Endothelial cell of umbilical vein (primary cell): ENCODE data around the gene SLC17A9. TPM values are rescaled to one million over a fixed set of nuclear protein-coding genes. Genes with fewer than 3 reads are reported as not detected.

ENCODE experiments used
- BruUV-seq: library from RNA; stranded (reverse); fragments of 400-500 nt; replicated peaks from 2 replicates; lab custom pipeline; 2021; lab: Mats Ljungman, UMichigan
- CTCF ChIA-PET: fragments of 300-600, 350-600 bp; sonication (Branson Sonifier 250); formaldehyde crosslinking; loops from one replicate; lab custom pipeline; 2021; ENCODE audit warnings: antibody characterized with exemption, inconsistent platforms; lab: Charles Lee
- POLR2A ChIA-PET: fragments of 300-600, 350-600 bp; sonication (Branson Sonifier 250); formaldehyde crosslinking; loops from one replicate; lab custom pipeline; 2021; ENCODE audit warnings: antibody characterized with exemption, inconsistent platforms; lab: Charles Lee
- DNase-seq: peaks from one replicate; pipeline ENCODE4 v3.0.0-alpha.2; 2011; ENCODE audit warnings: low read depth, low spot score
- FAIRE-seq: peaks from 2 replicates; lab custom pipeline; 2011; peaks lifted over from hg19 to GRCh38; lab: Jason Lieb, UNC
- H2AFZ ChIP-seq: 2 replicates; pipeline ENCODE4 v1.6.0; 2012; ENCODE audit warnings: low read depth, low read length, control low read depth, inconsistent platforms
- H3K27ac ChIP-seq: 2 replicates; pipeline ENCODE4 v1.5.1; 2011; ENCODE audit warnings: low read depth, mild to moderate bottlenecking, control low read depth, low read length, moderate library complexity; ENCODE audit not compliant: insufficient read depth
- H3K27me3 ChIP-seq, 2 experiments: 2 replicates each; pipeline versions ENCODE4 v1.6.0 to v1.6.1; 2011; ENCODE audit warnings: low read length in 2 of 2, mixed read lengths in 1 of 2; ENCODE audit not compliant: control insufficient read depth in 2 of 2, insufficient read depth in 2 of 2
- H3K36me3 ChIP-seq, 2 experiments: 2 replicates in 1 of 2; 3 replicates in 1 of 2; pipeline ENCODE4 v1.5.1; 2011; ENCODE audit warnings: low read length in 2 of 2, mild to moderate bottlenecking in 1 of 2, moderate library complexity in 1 of 2; ENCODE audit not compliant: control insufficient read depth in 2 of 2, insufficient read depth in 2 of 2; ENCODE audit errors: extremely low read depth in 1 of 2
- H3K4me1 ChIP-seq: 3 replicates; pipeline ENCODE4 v1.5.1; 2011; ENCODE audit warnings: mild to moderate bottlenecking, low read length; ENCODE audit not compliant: control insufficient read depth, insufficient read depth; ENCODE audit errors: extremely low read depth
- H3K4me2 ChIP-seq: 2 replicates; pipeline ENCODE4 v1.6.1; 2011; ENCODE audit warnings: low read length, control low read depth, mixed read lengths; ENCODE audit not compliant: insufficient read depth
- H3K4me3 ChIP-seq, 3 experiments: fragments of 200-600 bp in 1 of 3; sonication (generic), shearing (Covaris generic) in 1 of 3; replicated peaks in 1 of 3; 2 replicates each; pipeline ENCODE4 v1.5.1; 2011 to 2016; ENCODE audit warnings: control low read depth in 3 of 3, low read length in 3 of 3, mild to moderate bottlenecking in 2 of 3, inconsistent platforms in 1 of 3, low read depth in 1 of 3, moderate library complexity in 1 of 3; ENCODE audit not compliant: insufficient read depth in 1 of 3
- H3K79me2 ChIP-seq: 2 replicates; pipeline ENCODE4 v1.6.0; 2012; ENCODE audit warnings: low read length, inconsistent platforms; ENCODE audit not compliant: control insufficient read depth, insufficient read depth
- H3K9ac ChIP-seq: replicated peaks from 2 replicates; pipeline ENCODE3; 2011; ENCODE audit warnings: low read length, control low read depth; ENCODE audit not compliant: insufficient read depth; ENCODE audit errors: extremely low read depth
- H3K9me1 ChIP-seq: replicated peaks from 3 replicates; pipeline ENCODE4 v1.6.0; 2011; ENCODE audit warnings: mild to moderate bottlenecking, low read length; ENCODE audit not compliant: control insufficient read depth, insufficient read depth; ENCODE audit errors: extremely low read depth
- H3K9me3 ChIP-seq: replicated peaks from 2 replicates; pipeline ENCODE4 v1.5.1; 2012; ENCODE audit warnings: low read length, inconsistent platforms; ENCODE audit not compliant: control insufficient read depth, insufficient read depth
- H4K20me1 ChIP-seq: replicated peaks from 2 replicates; pipeline ENCODE3; 2011; ENCODE audit warnings: mild to moderate bottlenecking, low read length; ENCODE audit not compliant: control insufficient read depth, insufficient read depth; ENCODE audit errors: extremely low read depth
- EZH2 ChIP-seq: IDR thresholded peaks from 2 replicates; pipeline ENCODE4 v1.6.1; 2012; ENCODE audit warnings: borderline replicate concordance, low read depth, mild to moderate bottlenecking, moderate library complexity, low read length, inconsistent platforms; ENCODE audit not compliant: severe bottlenecking
- FOS ChIP-seq: IDR thresholded peaks from 2 replicates; pipeline ENCODE4 v1.6.1; 2011; ENCODE audit warnings: mild to moderate bottlenecking, low read length, moderate library complexity, borderline replicate concordance; ENCODE audit not compliant: insufficient read depth
- GATA2 ChIP-seq: IDR thresholded peaks from 2 replicates; pipeline ENCODE4 v1.7.0; 2011; ENCODE audit warnings: low read depth, mild to moderate bottlenecking, moderate library complexity, mixed read lengths, low read length; ENCODE audit not compliant: insufficient read length, insufficient read depth
- JUN ChIP-seq: IDR thresholded peaks from 2 replicates; pipeline ENCODE4 v1.6.1; 2011; ENCODE audit warnings: borderline replicate concordance, low read depth; ENCODE audit not compliant: insufficient read length, insufficient read depth
- MYC ChIP-seq: IDR thresholded peaks from one replicate; pipeline ENCODE4 v1.6.1; 2011; ENCODE audit warnings: mild to moderate bottlenecking, low read depth, low read length
- POLR2A ChIP-seq: IDR thresholded peaks from 2 replicates; pipeline ENCODE4 v1.6.1; 2012; ENCODE audit warnings: low read depth, mild to moderate bottlenecking, control low read depth, low read length
- POLR2AphosphoS5 ChIP-seq: IDR thresholded peaks from 2 replicates; pipeline ENCODE4 v1.6.1; 2012; ENCODE audit warnings: low read depth, mild to moderate bottlenecking, control low read depth, low read length, moderate library complexity; ENCODE audit not compliant: insufficient read depth
- dilution Hi-C: fragments of 300-500 bp; cut with MboI; formaldehyde crosslinking; loops from one replicate; pipeline ENCODE4 v1.15.0; 2019; ENCODE audit warnings: low sequenced_read_pairs; ENCODE audit not compliant: extremely low pct_ligation_motif_present
- intact Hi-C: fragments of 100-400 bp; cut with micrococcal nuclease; formaldehyde crosslinking; loops from one replicate; pipeline ENCODE4 v1.10.0; 2022
- polyA plus RNA-seq, 4 experiments: library from polyadenylated mRNA; depleted of rRNA in 3 of 4; stranded (reverse) in 3 of 4; unstranded in 1 of 4; fragments of >200 nt; gene quantifications; 2 replicates each; pipeline versions ENCODE4 v1.2.1 to v1.2.3, GENCODE V29; 2011 to 2012; ENCODE audit warnings: missing spikeins in 1 of 4
- total RNA-seq: library from RNA; stranded (reverse); gene quantifications from 2 replicates; pipeline ENCODE4 v1.2.3, GENCODE V29; 2021
- TF ChIP-seq, protein P1 (sequence below), 2 donors: IDR thresholded peaks; 1 replicate in 1 of 2; 2 replicates in 1 of 2; pipeline ENCODE4 v1.5.1; 2011; ENCODE audit warnings: low read length in 2 of 2, mild to moderate bottlenecking in 2 of 2, moderate library complexity in 2 of 2, control low read depth in 1 of 2, inconsistent platforms in 1 of 2, low read depth in 1 of 2; ENCODE audit not compliant: insufficient read depth in 1 of 2; ENCODE audit errors: extremely low read depth in 1 of 2
- TF ChIP-seq, protein P2 (sequence below): IDR thresholded peaks from 2 replicates; pipeline ENCODE4 v1.6.1; 2011; ENCODE audit not compliant: insufficient read depth, insufficient read length

Gene SLC17A9
- total and polyA plus RNA-seq, 2 donors (not counting 3 experiments of a cell fraction or from before 2014, with no cell fraction given) = 38.2 to 44.5 TPM

DNA sequence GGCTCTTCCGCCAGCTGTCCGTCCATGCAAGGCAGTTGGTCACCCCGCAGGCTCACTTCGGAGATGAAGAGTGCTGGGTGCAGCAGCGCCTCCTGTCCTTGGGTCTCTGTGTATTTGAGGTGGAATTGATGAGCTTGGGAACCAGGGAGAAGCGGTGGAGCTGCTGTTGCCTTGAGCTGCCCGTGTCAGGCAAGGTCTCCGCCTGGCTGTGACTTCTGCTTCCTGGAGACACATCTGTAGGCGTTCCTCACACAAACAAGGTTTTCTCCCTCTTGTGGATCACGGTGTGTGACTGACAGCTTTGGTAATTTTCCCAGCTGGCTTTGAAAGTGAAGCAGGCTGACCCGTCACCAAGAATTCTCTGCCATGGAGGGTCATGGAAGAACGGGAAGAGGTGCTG lies 2.5 kb upstream of the SLC17A9 start:
- FAIRE-seq (no peak), DNase-seq (no peak)
- CTCF ChIA-PET = interaction anchor here (1.0 kb wide), 2 partner anchors 16 to 49 kb away, joined by 3 read pairs; no protein-coding TSS in a partner anchor
- no peak overlapping the region for H3K9ac ChIP-seq
- H3K9me3 ChIP-seq = no peaks in the 10 kb centered on the region
- dilution Hi-C loops = no loop called here
- peaks cover 20% of the 10 kb centered on the region for H3K4me1 ChIP-seq
- no peak overlapping the region for H3K27ac ChIP-seq
- no TSS peak for BruUV-seq
- H3K27me3 ChIP-seq = no peaks in the 10 kb centered on the region
- no peak overlapping the region for H3K4me3 ChIP-seq
- H3K36me3 ChIP-seq = peaks cover 3 to 30% of the 10 kb centered on the region in 2 experiments
- TF ChIP-seq GATA2 = no peak
- no peak for TF ChIP-seq POLR2AphosphoS5
- no peak for TF ChIP-seq JUN
- TF ChIP-seq, protein P1, sequence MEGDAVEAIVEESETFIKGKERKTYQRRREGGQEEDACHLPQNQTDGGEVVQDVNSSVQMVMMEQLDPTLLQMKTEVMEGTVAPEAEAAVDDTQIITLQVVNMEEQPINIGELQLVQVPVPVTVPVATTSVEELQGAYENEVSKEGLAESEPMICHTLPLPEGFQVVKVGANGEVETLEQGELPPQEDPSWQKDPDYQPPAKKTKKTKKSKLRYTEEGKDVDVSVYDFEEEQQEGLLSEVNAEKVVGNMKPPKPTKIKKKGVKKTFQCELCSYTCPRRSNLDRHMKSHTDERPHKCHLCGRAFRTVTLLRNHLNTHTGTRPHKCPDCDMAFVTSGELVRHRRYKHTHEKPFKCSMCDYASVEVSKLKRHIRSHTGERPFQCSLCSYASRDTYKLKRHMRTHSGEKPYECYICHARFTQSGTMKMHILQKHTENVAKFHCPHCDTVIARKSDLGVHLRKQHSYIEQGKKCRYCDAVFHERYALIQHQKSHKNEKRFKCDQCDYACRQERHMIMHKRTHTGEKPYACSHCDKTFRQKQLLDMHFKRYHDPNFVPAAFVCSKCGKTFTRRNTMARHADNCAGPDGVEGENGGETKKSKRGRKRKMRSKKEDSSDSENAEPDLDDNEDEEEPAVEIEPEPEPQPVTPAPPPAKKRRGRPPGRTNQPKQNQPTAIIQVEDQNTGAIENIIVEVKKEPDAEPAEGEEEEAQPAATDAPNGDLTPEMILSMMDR (IDR thresholded peaks at IDR 0.05; ENCODE audit: extremely low read depth in 1 of 2, insufficient read depth in 1 of 2, low read depth in 1 of 2, low read length in 2 of 2) = no peak
- no peak for TF ChIP-seq MYC
- no peak for TF ChIP-seq POLR2A
- TF ChIP-seq FOS = no peak
- TF ChIP-seq EZH2 = no peak
- TF ChIP-seq, protein P2, sequence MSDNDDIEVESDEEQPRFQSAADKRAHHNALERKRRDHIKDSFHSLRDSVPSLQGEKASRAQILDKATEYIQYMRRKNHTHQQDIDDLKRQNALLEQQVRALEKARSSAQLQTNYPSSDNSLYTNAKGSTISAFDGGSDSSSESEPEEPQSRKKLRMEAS = no peak
- H4K20me1 ChIP-seq = no peaks in the 10 kb centered on the region
- peaks cover 24% of the 10 kb centered on the region for H3K79me2 ChIP-seq
- no peaks in the 10 kb centered on the region for H3K9me1 ChIP-seq
- H2AFZ ChIP-seq = no peak overlapping the region
- no peak overlapping the region for H3K4me2 ChIP-seq
- POLR2A ChIA-PET = no interaction called here
- intact Hi-C loops = no loop called here
